CD14-positive monocyte (primary cell): ENCODE data around the gene ITGA5. TPM values are rescaled to one million over a fixed set of nuclear protein-coding genes. Genes with fewer than 3 reads are reported as not detected.
A peak's percentile ranks its signal among the peaks of the same experiment; 100 is the strongest.

Experiments used
- DNase-seq, 3 donors: peaks; one replicate each; pipeline ENCODE4 v3.0.0-alpha.2; 2011 to 2022
- H2AFZ ChIP-seq: 2 replicates; pipeline ENCODE4 v1.6.0; 2012; ENCODE audit warnings: mild to moderate bottlenecking, low read depth, low read length, inconsistent platforms; ENCODE audit not compliant: insufficient read depth, poor library complexity, severe bottlenecking
- H3K27ac ChIP-seq, 2 donors: 1 replicate in 1 of 2; 2 replicates in 1 of 2; pipeline ENCODE4 v1.5.1; 2012 to 2013; ENCODE audit warnings: low read length in 2 of 2, control low read depth in 1 of 2, inconsistent platforms in 1 of 2, low read depth in 1 of 2, mild to moderate bottlenecking in 1 of 2
- H3K27me3 ChIP-seq, 2 donors: one replicate each; pipeline versions ENCODE4 v1.6.0 to v1.6.1; 2011 to 2013; ENCODE audit warnings: low read length in 2 of 2; ENCODE audit not compliant: control insufficient read depth in 2 of 2, insufficient read depth in 2 of 2
- H3K36me3 ChIP-seq, 2 donors: replicated peaks in 1 of 2; 1 replicate in 1 of 2; 2 replicates in 1 of 2; pipeline versions ENCODE4 v1.5.1 to v1.6.1; 2012 to 2013; ENCODE audit warnings: low read length in 2 of 2, control low read depth in 1 of 2, inconsistent platforms in 1 of 2, mild to moderate bottlenecking in 1 of 2; ENCODE audit not compliant: insufficient read depth in 2 of 2, control insufficient read depth in 1 of 2
- H3K4me1 ChIP-seq, 2 donors: 1 replicate in 1 of 2; 2 replicates in 1 of 2; pipeline versions ENCODE4 v1.5.1 to v1.6.1; 2012 to 2013; ENCODE audit warnings: low read length in 2 of 2, control low read depth in 1 of 2, inconsistent platforms in 1 of 2, mild to moderate bottlenecking in 1 of 2, moderate library complexity in 1 of 2; ENCODE audit not compliant: insufficient read depth in 2 of 2, control insufficient read depth in 1 of 2
- H3K4me2 ChIP-seq: replicated peaks from 2 replicates; pipeline ENCODE3; 2012; ENCODE audit warnings: low read length, moderate library complexity, mild to moderate bottlenecking; ENCODE audit not compliant: poor library complexity, severe bottlenecking; ENCODE audit errors: extremely low read depth
- H3K4me3 ChIP-seq, 3 experiments: fragments of 200-600 bp in 1 of 3; sonication (generic) in 1 of 3; replicated peaks in 1 of 3; 1 replicate in 2 of 3; 2 replicates in 1 of 3; pipeline ENCODE4 v1.5.1; 2011 to 2013; ENCODE audit warnings: low read length in 3 of 3, mild to moderate bottlenecking in 3 of 3, control low read depth in 2 of 3, low read depth in 2 of 3, inconsistent platforms in 1 of 3, moderate library complexity in 1 of 3
- H3K79me2 ChIP-seq: 2 replicates; pipeline ENCODE4 v1.6.0; 2012; ENCODE audit warnings: mild to moderate bottlenecking, control low read depth, inconsistent platforms, low read length, moderate library complexity; ENCODE audit not compliant: insufficient read depth
- H3K9ac ChIP-seq: 2 replicates; pipeline ENCODE4 v1.6.0; 2017; ENCODE audit warnings: low read length, mild to moderate bottlenecking; ENCODE audit not compliant: insufficient read depth, poor library complexity, severe bottlenecking
- H3K9me3 ChIP-seq, 2 donors: replicated peaks in 1 of 2; 1 replicate in 1 of 2; 2 replicates in 1 of 2; pipeline versions ENCODE4 v1.5.1 to v1.6.1; 2012 to 2013; ENCODE audit warnings: low read length in 2 of 2, control low read depth in 1 of 2; ENCODE audit not compliant: control insufficient read depth in 1 of 2, insufficient read depth in 1 of 2
- H4K20me1 ChIP-seq: 2 replicates; pipeline ENCODE4 v1.6.0; 2012; ENCODE audit warnings: mild to moderate bottlenecking, low read length, control low read depth, moderate library complexity; ENCODE audit not compliant: insufficient read depth
- H3K27ac Mint-ChIP-seq, 7 donors: one replicate each; pipeline ENCODE4 v1.8.0; 2020; ENCODE audit warnings: mild to moderate bottlenecking in 7 of 7, mixed read lengths in 7 of 7, moderate library complexity in 6 of 7, inconsistent platforms in 2 of 7
- H3K27me3 Mint-ChIP-seq, 3 donors: one replicate each; pipeline ENCODE4 v1.8.0; 2021 to 2022; ENCODE audit warnings: low read depth in 3 of 3, mild to moderate bottlenecking in 3 of 3, mixed read lengths in 3 of 3, moderate library complexity in 3 of 3, inconsistent platforms in 1 of 3
- H3K36me3 Mint-ChIP-seq, 2 donors: one replicate each; pipeline ENCODE4 v1.8.0; 2020; ENCODE audit warnings: mixed read lengths in 2 of 2, inconsistent platforms in 1 of 2, mild to moderate bottlenecking in 1 of 2
- H3K4me1 Mint-ChIP-seq: one replicate; pipeline ENCODE4 v1.8.0; 2020; ENCODE audit warnings: mild to moderate bottlenecking, mixed read lengths
- H3K4me3 Mint-ChIP-seq, 2 donors: one replicate each; pipeline ENCODE4 v1.8.0; 2020; ENCODE audit warnings: mild to moderate bottlenecking in 2 of 2, mixed read lengths in 2 of 2, moderate library complexity in 1 of 2
- H3K9me3 Mint-ChIP-seq, 7 donors: one replicate each; pipeline ENCODE4 v1.8.0; 2020 to 2022; ENCODE audit warnings: mixed read lengths in 7 of 7, mild to moderate bottlenecking in 6 of 7, moderate library complexity in 6 of 7, inconsistent platforms in 2 of 7
- CTCF ChIP-seq: fragments of 200-600 bp; IDR thresholded peaks from one replicate; pipeline ENCODE4 v1.8.0; 2022; ENCODE audit warnings: antibody characterized with exemption, mild to moderate bottlenecking
- WGBS: methylation state at CpG from one replicate; pipeline ENCODE4 v1.1.5; 2013; ENCODE audit warnings: missing lambda C conversion rate; ENCODE audit not compliant: insufficient coverage; 5-methylcytosine and 5-hydroxymethylcytosine counted together
- intact Hi-C, 2 donors: fragments of 100-400 bp; cut with micrococcal nuclease; formaldehyde crosslinking; loops; one replicate each; pipeline versions ENCODE4 v1.15.0 to v1.15.1; 2023
- polyA plus RNA-seq, 3 donors: library from polyadenylated mRNA; depleted of rRNA in 1 of 3; unstranded in 2 of 3; stranded (reverse) in 1 of 3; fragments of 300-500 nt in 2 of 3; fragments of >200 nt in 1 of 3; fragmentation: Illumina TruSeq in 2 of 3; gene quantifications; 1 replicate in 2 of 3; 2 replicates in 1 of 3; pipeline ENCODE4 v1.2.3, GENCODE V29; 2012 to 2021

The ITGA5 gene
- polyA plus RNA-seq, 3 donors: 85.5 to 142 (median 99.4) TPM

- Mint-ChIP-seq H3K27ac (peak overlapping the region in 3 of 7 donors; percentile 13 to 57 (median 18)), H3K9me3 (no peaks in the 10 kb centered on the region), H3K4me3 (no peak overlapping the region), H3K36me3 (peaks cover 90 to 95% of the 10 kb centered on the region in 2 donors), H3K4me1 (peaks cover 81% of the 10 kb centered on the region), H3K27me3 (peaks cover 0 to 4% (median 0%) of the 10 kb centered on the region in 3 donors)
- no peak for DNase-seq
- Histone ChIP-seq H3K4me3 (no peak overlapping the region), H4K20me1 (peaks cover 97% of the 10 kb centered on the region), H3K27me3 (no peaks in the 10 kb centered on the region), H3K27ac (no peak overlapping the region), H3K4me2 (no peak overlapping the region), H3K9ac (no peak overlapping the region), H3K9me3 (no peaks in the 10 kb centered on the region), H3K79me2 (peaks cover 55% of the 10 kb centered on the region), H3K4me1 (peaks cover 37 to 64% of the 10 kb centered on the region in 2 donors), H3K36me3 (peaks cover 75 to 78% of the 10 kb centered on the region in 2 donors), H2AFZ (no peak overlapping the region)
- TF ChIP-seq CTCF: no peak
- 100% methylated on average over 1 of the region's 4 CpGs for WGBS
- intact Hi-C loops: loop anchor here in 1 of 2 donors (5.0 kb wide), 1 partner anchor 84 kb away; no protein-coding TSS in a partner anchor
Measured at GRCh38 chr12:54376596-54376995, 42.5 kb downstream of the ITGA5 start.

GRCh38 chr12:54375259-54375579, 43.8 kb downstream of the ITGA5 start:
- no peak for DNase-seq
- Mint-ChIP-seq H3K36me3 (peaks cover 89 to 94% of the 10 kb centered on the region in 2 donors), H3K4me3 (no peak overlapping the region), H3K4me1 (peaks cover 75% of the 10 kb centered on the region), H3K27me3 (peaks cover 0 to 4% (median 0%) of the 10 kb centered on the region in 3 donors), H3K9me3 (no peaks in the 10 kb centered on the region), H3K27ac (peak overlapping the region in 3 of 7 donors; percentile 23 to 60 (median 43))
- Histone ChIP-seq H4K20me1 (peaks cover 99% of the 10 kb centered on the region), H3K27ac (no peak overlapping the region), H3K4me2 (no peak overlapping the region), H3K79me2 (peaks cover 44% of the 10 kb centered on the region), H2AFZ (no peak overlapping the region), H3K9ac (no peak overlapping the region), H3K36me3 (peaks cover 86 to 87% of the 10 kb centered on the region in 2 donors), H3K4me3 (no peak overlapping the region), H3K27me3 (no peaks in the 10 kb centered on the region), H3K9me3 (no peaks in the 10 kb centered on the region), H3K4me1 (peaks cover 25 to 54% of the 10 kb centered on the region in 2 donors)
- WGBS: 100% methylated on average over 1 of the region's 2 CpGs
- TF ChIP-seq CTCF: no peak
- intact Hi-C loops: loop anchor here in 1 of 2 donors (5.0 kb wide), 1 partner anchor 83 kb away; no protein-coding TSS in a partner anchor
